ENCODE results near the gene TIRAP.
"Not testable (repeated sequence)": the region's sequence is repeated elsewhere in the genome, so short reads cannot be mapped to it uniquely, and the experiment has no call there.

The TIRAP gene

GRCh38 chr11:126288237-126288636, 5.3 kb downstream of the TIRAP start:
- DNase-seq: no peak

GRCh38 chr11:126290887-126291286, 8.0 kb downstream of the TIRAP start:
- no peak for DNase-seq

- no peak for DNase-seq
Observed at GRCh38 chr11:126293726-126294125, 10.8 kb downstream of the TIRAP start.

- no peak for DNase-seq
Observed at GRCh38 chr11:126297004-126297403, 14.1 kb downstream of the TIRAP start.

- peak; percentile 90 for DNase-seq
Observed at GRCh38 chr11:126303623-126304456, 20.9 kb downstream of the TIRAP start, which contains the start of gene DCPS. TSS of gene DCPS (plus strand) at chr11:126304060. CDS start at chr11:126304081, 21 bp downstream.

GRCh38 chr11:126304457-126305075, 21.7 kb downstream of the TIRAP start:
- DNase-seq: no peak

- DNase-seq: no peak
Observed at GRCh38 chr11:126305699-126306098, 22.8 kb downstream of the TIRAP start.

- DNase-seq: peak; percentile 56
Observed at GRCh38 chr11:126307706-126308105, 24.8 kb downstream of the TIRAP start.

- no peak for DNase-seq
Observed at GRCh38 chr11:126308271-126308671, 25.4 kb downstream of the TIRAP start.

GRCh38 chr11:126308771-126309170, 25.9 kb downstream of the TIRAP start:
- DNase-seq: not testable (repeated sequence)

- peak; percentile 76 for DNase-seq
Observed at GRCh38 chr11:126310200-126310991, 27.5 kb downstream of the TIRAP start.

- no peak for DNase-seq
Observed at GRCh38 chr11:126310992-126311310, 28.1 kb downstream of the TIRAP start.

GRCh38 chr11:126311401-126312291, 28.8 kb downstream of the TIRAP start:
- no peak for DNase-seq

- no peak for DNase-seq
Observed at GRCh38 chr11:126312961-126313360, 30.1 kb downstream of the TIRAP start.

- DNase-seq: no peak
Observed at GRCh38 chr11:126313826-126314225, 30.9 kb downstream of the TIRAP start.

- DNase-seq: no peak
Observed at GRCh38 chr11:126317432-126317755, 34.5 kb downstream of the TIRAP start.

GRCh38 chr11:126317756-126318573, 35.1 kb downstream of the TIRAP start:
- DNase-seq: peak; percentile 78

GRCh38 chr11:126318574-126319373, 35.9 kb downstream of the TIRAP start:
- DNase-seq: peak; percentile 87

GRCh38 chr11:126319374-126319740, 36.5 kb downstream of the TIRAP start:
- no peak for DNase-seq

- no peak for DNase-seq
Observed at GRCh38 chr11:126322996-126323395, 40.1 kb downstream of the TIRAP start.

Measured in EL (cell line).